CD4-positive, alpha-beta T cell (primary cell): ENCODE data around the gene RNF223. TPM values are rescaled to one million over a fixed set of nuclear protein-coding genes. Genes with fewer than 3 reads are reported as not detected.

ENCODE experiments used
- ATAC-seq: fragments of 200-7000 bp; cut with Tn5 transposase; one replicate; pipeline ENCODE4 v1.10.0; 2022; ENCODE audit warnings: mild to moderate bottlenecking; ENCODE audit not compliant: poor library complexity
- CTCF ChIA-PET: fragments of 350-600 bp; sonication (Branson Sonifier 250); formaldehyde crosslinking; loops from one replicate; lab custom pipeline; 2021; ENCODE audit warnings: antibody characterized with exemption, inconsistent platforms; lab: Charles Lee
- POLR2A ChIA-PET: fragments of 350-600 bp; sonication (Branson Sonifier 250); formaldehyde crosslinking; loops from one replicate; lab custom pipeline; 2021; ENCODE audit warnings: antibody characterized with exemption, inconsistent platforms; lab: Charles Lee
- DNase-seq, 14 experiments: peaks; one replicate each; pipeline ENCODE4 v3.0.0-alpha.2; 2013 to 2020; ENCODE audit warnings: mixed read lengths in 2 of 14
- H3K27ac ChIP-seq, 2 donors: one replicate each; pipeline versions ENCODE4 v1.5.1 to v1.7.0; 2013; ENCODE audit warnings: low read length in 2 of 2, low read depth in 1 of 2, mild to moderate bottlenecking in 1 of 2
- H3K27me3 ChIP-seq, 2 experiments: 1 replicate in 1 of 2; 2 replicates in 1 of 2; pipeline versions ENCODE4 v1.6.1 to v1.7.0; 2013; ENCODE audit warnings: low read length in 2 of 2, control low read depth in 1 of 2, mild to moderate bottlenecking in 1 of 2, moderate library complexity in 1 of 2; ENCODE audit not compliant: insufficient read depth in 2 of 2, control insufficient read depth in 1 of 2
- H3K36me3 ChIP-seq: one replicate; pipeline ENCODE4 v1.6.1; 2013; ENCODE audit warnings: low read length, control low read depth; ENCODE audit not compliant: insufficient read depth
- H3K4me1 ChIP-seq: one replicate; pipeline ENCODE4 v1.6.1; 2013; ENCODE audit warnings: low read length, control low read depth; ENCODE audit not compliant: insufficient read depth
- H3K4me3 ChIP-seq: one replicate; pipeline ENCODE4 v1.5.1; 2013; ENCODE audit warnings: mild to moderate bottlenecking, low read length, moderate library complexity
- H3K9me3 ChIP-seq, 2 experiments: 1 replicate in 1 of 2; 2 replicates in 1 of 2; pipeline versions ENCODE4 v1.6.1 to v1.7.0; 2013; ENCODE audit warnings: low read length in 2 of 2, mild to moderate bottlenecking in 2 of 2, control low read depth in 1 of 2, moderate library complexity in 1 of 2; ENCODE audit not compliant: control insufficient read depth in 1 of 2, insufficient read depth in 1 of 2
- H3K27ac Mint-ChIP-seq: one replicate; pipeline ENCODE4 v1.8.0; 2020; ENCODE audit warnings: mixed read lengths
- H3K27me3 Mint-ChIP-seq: one replicate; pipeline ENCODE4 v1.8.0; 2021; ENCODE audit warnings: mixed read lengths
- H3K36me3 Mint-ChIP-seq: one replicate; pipeline ENCODE4 v1.8.0; 2021; ENCODE audit warnings: low read depth, mixed read lengths
- H3K4me1 Mint-ChIP-seq: one replicate; pipeline ENCODE4 v1.8.0; 2021; ENCODE audit warnings: low read depth, mixed read lengths
- H3K4me3 Mint-ChIP-seq: one replicate; pipeline ENCODE4 v1.8.0; 2020; ENCODE audit warnings: mild to moderate bottlenecking, mixed read lengths
- H3K9me3 Mint-ChIP-seq: one replicate; pipeline ENCODE4 v1.8.0; 2020; ENCODE audit warnings: mixed read lengths
- CTCF ChIP-seq: fragments of 200-600 bp; IDR thresholded peaks from one replicate; pipeline ENCODE4 v1.8.0; 2022; ENCODE audit warnings: antibody characterized with exemption, mild to moderate bottlenecking
- intact Hi-C, 2 experiments: fragments of 100-400 bp; cut with DNase I in 1 of 2; cut with micrococcal nuclease in 1 of 2; formaldehyde crosslinking; loops; one replicate each; pipeline versions ENCODE4 v1.15.1 to v1.9.0; 2023 to 2025; cut with DNase I, micrococcal nuclease
- total RNA-seq, 174 experiments: library from RNA in 2 of 174; stranded (reverse) in 2 of 174; gene quantifications; one replicate each; pipeline ENCODE4 v1.2.3 and lab custom pipeline; 2021 to 2026

The RNF223 gene
- total RNA-seq, 2 experiments from 2014 or later: not detected

- CTCF ChIA-PET: no interaction called here
- no peak overlapping the region for H3K27ac Mint-ChIP-seq
- H3K9me3 Mint-ChIP-seq: no peaks in the 10 kb centered on the region
- peaks cover 14% of the 10 kb centered on the region for H3K4me1 ChIP-seq
- peaks cover 4 to 7% of the 10 kb centered on the region in 2 experiments for H3K27me3 ChIP-seq
- H3K27ac ChIP-seq: no peak overlapping the region
- POLR2A ChIA-PET: no interaction called here
- H3K36me3 Mint-ChIP-seq: no peaks in the 10 kb centered on the region
- intact Hi-C loops: no loop called here
- TF ChIP-seq CTCF: no peak
- no peak overlapping the region for H3K4me3 Mint-ChIP-seq
- no peaks in the 10 kb centered on the region for H3K27me3 Mint-ChIP-seq
- no peak overlapping the region for H3K4me3 ChIP-seq
- no peaks in the 10 kb centered on the region for H3K4me1 Mint-ChIP-seq
- peaks cover 0 to 3% of the 10 kb centered on the region in 2 experiments for H3K9me3 ChIP-seq
- H3K36me3 ChIP-seq: no peaks in the 10 kb centered on the region
- DNase-seq (peak in 2 of 14 experiments; percentile 1 to 27), ATAC-seq (no peak)
Measured at GRCh38 chr1:1083416-1084371, 9.6 kb upstream of the RNF223 start.

GRCh38 chr1:1082776-1083415, 8.8 kb upstream of the RNF223 start:
- intact Hi-C loops: no loop called here
- POLR2A ChIA-PET: no interaction called here
- no peak overlapping the region for H3K4me3 ChIP-seq
- H3K4me1 Mint-ChIP-seq: no peaks in the 10 kb centered on the region
- peaks cover 0 to 3% of the 10 kb centered on the region in 2 experiments for H3K9me3 ChIP-seq
- DNase-seq: peak in 3 of 14 experiments; percentile 1 to 28 (median 4)
- H3K27me3 ChIP-seq: peaks cover 4 to 7% of the 10 kb centered on the region in 2 experiments
- no peaks in the 10 kb centered on the region for H3K36me3 Mint-ChIP-seq
- H3K4me3 Mint-ChIP-seq: no peak overlapping the region
- H3K9me3 Mint-ChIP-seq: no peaks in the 10 kb centered on the region
- no peaks in the 10 kb centered on the region for H3K27me3 Mint-ChIP-seq
- CTCF ChIA-PET: no interaction called here
- peaks cover 14% of the 10 kb centered on the region for H3K4me1 ChIP-seq
- no peak overlapping the region for H3K27ac Mint-ChIP-seq
- H3K36me3 ChIP-seq: no peaks in the 10 kb centered on the region
- no peak for ATAC-seq
- no peak overlapping the region for H3K27ac ChIP-seq
- no peak for TF ChIP-seq CTCF

GRCh38 chr1:1082239-1082775, 8.2 kb upstream of the RNF223 start:
- ChIA-PET CTCF (interaction anchor here (0.7 kb wide), 1 partner anchor 93 kb away, joined by 3 read pairs; no protein-coding TSS in a partner anchor), POLR2A (no interaction called here)
- Mint-ChIP-seq H3K4me3 (no peak overlapping the region), H3K27ac (no peak overlapping the region), H3K4me1 (no peaks in the 10 kb centered on the region), H3K27me3 (no peaks in the 10 kb centered on the region), H3K36me3 (no peaks in the 10 kb centered on the region), H3K9me3 (no peaks in the 10 kb centered on the region)
- Histone ChIP-seq H3K27ac (no peak overlapping the region), H3K9me3 (peaks cover 0 to 3% of the 10 kb centered on the region in 2 experiments), H3K4me3 (no peak overlapping the region), H3K36me3 (no peaks in the 10 kb centered on the region), H3K4me1 (peaks cover 14% of the 10 kb centered on the region), H3K27me3 (peaks cover 4 to 7% of the 10 kb centered on the region in 2 experiments)
- DNase-seq (peak in 2 of 14 experiments; percentile 0 to 22), ATAC-seq (no peak)
- intact Hi-C loops: no loop called here
- TF ChIP-seq CTCF: no peak
